Coronary artery (tissue), 2 donors: Measurements from ENCODE around the gene BRINP1.

Experiments used
- DNase-seq: peaks from one replicate; pipeline ENCODE4 v3.0.0-alpha.2; 2017; ENCODE audit warnings: low spot score
- H3K27ac ChIP-seq, 2 donors: fragments of 200-600 bp; sonication (generic); one replicate each; pipeline ENCODE4 v1.5.1; 2016 to 2019
- H3K4me3 ChIP-seq: fragments of 200-600 bp; sonication (generic); 2 replicates; pipeline ENCODE4 v1.5.1; 2016; ENCODE audit warnings: mild to moderate bottlenecking, moderate library complexity
- CTCF ChIP-seq: fragments of 200-600 bp; sonication (generic); IDR thresholded peaks from one replicate; pipeline ENCODE4 v1.5.1; 2019; ENCODE audit warnings: antibody characterized with exemption

Gene BRINP1

GRCh38 chr9:119332522-119332921 lies 36.7 kb downstream of the BRINP1 start:
- Histone ChIP-seq H3K27ac (no peak overlapping the region), H3K4me3 (no peak overlapping the region)
- no peak for DNase-seq
- no peak for TF ChIP-seq CTCF

GRCh38 chr9:119322184-119322583 lies 47.1 kb downstream of the BRINP1 start:
- TF ChIP-seq CTCF, result no peak
- DNase-seq, result peak; percentile 77
- Histone ChIP-seq H3K4me3 (no peak overlapping the region), H3K27ac (peak overlapping the region; percentile 25 to 33)

GRCh38 chr9:119318371-119318770 lies 50.9 kb downstream of the BRINP1 start:
- no peak overlapping the region for H3K4me3 ChIP-seq
- no peak for DNase-seq
- H3K27ac ChIP-seq, result no peak overlapping the region
- TF ChIP-seq CTCF, result no peak

GRCh38 chr9:119313846-119314245 lies 55.4 kb downstream of the BRINP1 start:
- no peak overlapping the region for H3K27ac ChIP-seq
- DNase-seq, result no peak
- no peak overlapping the region for H3K4me3 ChIP-seq
- no peak for TF ChIP-seq CTCF

GRCh38 chr9:119310741-119311140 lies 58.5 kb downstream of the BRINP1 start:
- Histone ChIP-seq H3K27ac (no peak overlapping the region), H3K4me3 (no peak overlapping the region)
- no peak for TF ChIP-seq CTCF
- DNase-seq, result no peak

GRCh38 chr9:119307471-119307870 lies 61.8 kb downstream of the BRINP1 start:
- TF ChIP-seq CTCF, result no peak
- H3K27ac ChIP-seq, result no peak overlapping the region
- DNase-seq, result no peak
- no peak overlapping the region for H3K4me3 ChIP-seq

- no peak overlapping the region for H3K4me3 ChIP-seq
- no peak for DNase-seq
- H3K27ac ChIP-seq, result no peak overlapping the region
- TF ChIP-seq CTCF, result no peak
Observed at GRCh38 chr9:119304555-119304954, 64.7 kb downstream of the BRINP1 start.
